HG03442 (cell line): ENCODE measurements around the gene SNRNP70.
"Not testable (repeated sequence)": the region's sequence is repeated elsewhere in the genome, so short reads cannot be mapped to it uniquely, and the experiment has no call there.

Experiments
- ATAC-seq: cut with Tn5 transposase; IDR thresholded peaks from one replicate; pipeline ENCODE4 v1.9.1; 2021; ENCODE audit warnings: mild to moderate bottlenecking, moderate library complexity; ENCODE audit not compliant: unreplicated experiment

Gene SNRNP70

DNA sequence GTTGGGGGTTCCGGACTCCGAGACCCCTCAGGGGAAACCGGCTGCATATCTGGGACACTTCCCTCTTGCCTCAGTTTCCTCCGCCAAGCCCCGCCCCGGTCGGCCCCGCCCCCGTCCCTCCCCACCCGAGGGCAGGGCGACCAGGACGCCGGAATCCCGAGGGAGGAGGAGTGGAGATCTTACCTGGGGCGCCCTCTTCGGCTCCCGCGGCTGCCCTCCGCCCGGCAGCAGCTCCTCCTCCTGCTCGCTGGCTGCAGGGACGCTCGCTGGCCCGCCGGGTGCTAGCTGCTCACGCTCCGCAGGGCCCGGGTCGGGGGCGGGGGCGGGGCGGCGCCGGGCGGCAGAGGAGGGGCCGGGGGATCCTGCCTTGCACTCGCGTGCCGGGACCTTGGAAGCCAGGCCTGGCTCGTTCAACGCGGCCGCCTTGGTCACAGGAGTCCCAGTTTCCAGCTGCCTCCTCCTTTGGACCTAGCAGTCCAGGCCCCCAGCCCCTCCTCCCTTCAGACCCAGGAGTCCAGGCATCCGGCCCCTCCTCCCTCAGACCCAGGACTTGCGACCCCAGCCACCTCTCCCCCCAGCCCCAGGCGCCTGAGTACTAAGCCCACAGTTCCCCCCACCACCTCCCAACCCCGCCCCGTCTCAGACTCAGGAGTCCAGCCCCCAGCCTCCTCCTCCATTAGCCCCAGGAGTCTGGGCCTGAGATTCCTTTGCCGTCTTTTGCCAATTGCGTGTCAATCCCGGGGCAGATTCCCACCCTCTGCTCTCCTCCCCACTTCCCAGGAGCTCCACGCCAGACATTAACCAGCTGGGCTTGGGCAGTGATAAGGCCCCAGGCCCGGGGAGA, 20.3 kb upstream of the SNRNP70 start, which contains the start of gene NTF4:
Gene NTF4 (minus strand): TSS at position 51 of the 844 bp plus-strand sequence. CDS start 2,821 bp downstream, outside the sequence.
- no peak for ATAC-seq

DNA sequence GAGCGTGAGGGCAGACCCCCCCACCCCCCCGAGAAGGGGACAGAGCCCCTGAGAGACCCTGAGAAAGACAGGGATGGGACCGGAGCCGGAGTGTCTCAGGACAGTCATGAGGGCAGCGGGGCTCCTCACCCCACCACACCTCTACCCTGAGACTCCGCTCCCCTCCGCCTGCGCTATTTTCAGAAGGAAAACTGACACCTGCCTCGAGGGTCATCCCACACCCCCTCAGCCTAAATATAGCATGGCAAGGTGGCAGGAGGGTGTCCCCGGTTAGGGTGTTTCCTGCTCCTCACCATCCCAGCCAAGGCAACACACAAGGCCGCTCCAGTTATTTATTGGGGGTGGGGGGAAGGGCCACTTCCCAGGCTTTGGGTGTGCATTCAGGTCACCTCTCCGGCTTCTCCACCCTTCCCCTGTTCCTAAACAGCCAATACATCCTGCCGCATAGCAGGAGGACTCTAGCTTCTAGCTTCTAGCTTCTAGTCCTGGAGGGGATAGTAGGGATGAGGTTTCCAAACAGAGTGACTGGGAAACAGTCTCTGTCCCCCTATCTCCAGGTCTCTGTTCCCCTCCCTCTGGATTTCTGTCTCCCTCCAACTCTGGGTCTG, 19.2 kb upstream of the SNRNP70 start:
- no peak for ATAC-seq

DNA sequence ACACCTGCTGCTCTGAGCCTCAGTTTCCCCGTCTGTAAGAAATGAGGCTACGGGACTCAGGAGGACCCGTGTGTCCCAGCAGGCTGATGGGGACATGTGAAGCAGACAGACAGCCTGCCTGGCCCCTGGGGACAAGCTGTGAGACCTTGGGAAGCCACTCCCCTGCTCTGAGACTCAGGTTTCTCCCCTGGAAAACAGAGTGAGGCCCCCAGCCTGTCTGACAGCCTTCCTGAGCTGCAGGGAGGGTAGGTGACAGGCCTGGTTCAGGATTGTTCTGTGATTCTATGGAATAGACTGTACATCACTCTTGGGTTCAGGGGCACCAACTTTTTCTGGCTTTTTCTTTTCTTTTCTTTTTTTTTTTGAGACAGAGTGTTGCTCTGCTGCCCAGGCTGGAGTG, 17.7 kb upstream of the SNRNP70 start:
- no peak for ATAC-seq

DNA sequence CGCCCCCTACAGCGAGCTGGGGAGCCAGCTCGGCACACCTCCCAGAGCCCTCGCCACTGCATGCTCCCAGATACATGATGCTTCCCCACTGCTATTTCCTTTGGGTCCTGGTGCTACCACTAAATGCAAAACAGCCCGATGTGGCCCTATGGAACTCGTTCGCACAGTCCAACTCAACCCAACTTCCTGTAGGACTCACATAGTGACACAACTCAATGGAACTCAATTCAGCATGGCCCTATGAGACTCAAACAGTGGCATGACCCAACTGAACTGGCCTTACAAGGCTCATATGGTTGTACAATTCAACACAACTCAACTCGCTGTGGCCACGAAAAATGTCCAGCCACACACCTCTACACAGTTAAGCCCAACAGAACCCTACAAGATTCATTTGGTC, 16.2 kb upstream of the SNRNP70 start:
- no peak for ATAC-seq

DNA sequence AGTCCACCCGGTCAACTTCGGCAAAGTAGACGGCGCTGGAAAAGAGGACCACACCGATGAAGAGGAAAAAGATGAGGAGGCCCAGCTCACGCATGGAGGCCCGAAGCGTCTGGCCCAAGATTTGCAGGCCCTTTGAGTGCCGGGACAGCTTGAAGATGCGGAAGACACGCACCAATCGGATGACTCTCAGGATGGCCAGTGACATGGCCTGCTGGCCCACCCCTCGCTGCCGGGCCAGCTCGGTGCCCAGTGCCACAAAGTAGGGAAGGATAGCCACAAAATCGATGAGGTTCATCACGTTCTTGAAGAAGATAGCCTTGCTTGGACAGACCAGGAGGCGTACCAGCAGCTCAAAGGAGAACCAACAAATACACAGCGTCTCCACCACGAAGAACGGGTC, 14.8 kb upstream of the SNRNP70 start:
- no peak for ATAC-seq

DNA sequence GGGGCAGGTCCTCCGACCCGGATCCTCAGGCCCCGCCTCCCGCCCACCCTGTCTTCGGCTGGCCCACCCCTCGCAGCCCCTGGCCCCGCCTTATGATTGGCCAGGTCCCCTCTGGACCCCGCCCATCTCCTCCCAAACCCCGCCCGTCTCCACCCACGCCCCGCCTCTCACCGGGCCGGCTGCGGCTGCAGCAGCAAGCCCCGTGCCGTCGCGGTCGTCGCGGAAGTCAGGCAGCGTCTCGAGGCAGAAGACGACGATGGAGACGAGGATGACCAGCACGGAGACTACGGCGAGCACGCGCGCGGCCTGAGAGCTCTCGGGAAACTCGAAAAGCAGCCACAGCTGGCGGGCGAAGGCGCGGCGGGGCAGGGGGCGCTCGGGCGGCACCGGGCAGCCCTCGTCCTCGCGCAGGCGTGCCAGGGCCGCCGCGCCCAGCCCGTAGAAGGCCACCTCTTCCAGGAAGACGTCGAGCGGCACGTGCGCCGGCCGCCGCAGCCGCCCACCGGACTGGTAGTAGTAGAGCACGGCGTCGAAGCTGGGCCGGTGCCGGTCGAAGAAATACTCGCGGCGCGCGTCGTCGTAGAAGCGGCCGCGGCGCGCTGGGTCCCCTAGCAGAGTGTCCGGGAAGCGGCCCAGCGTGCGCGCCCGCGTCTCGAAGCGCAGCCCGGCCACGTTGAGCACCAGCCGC, 13.2 kb upstream of the SNRNP70 start:
- no peak for ATAC-seq

DNA sequence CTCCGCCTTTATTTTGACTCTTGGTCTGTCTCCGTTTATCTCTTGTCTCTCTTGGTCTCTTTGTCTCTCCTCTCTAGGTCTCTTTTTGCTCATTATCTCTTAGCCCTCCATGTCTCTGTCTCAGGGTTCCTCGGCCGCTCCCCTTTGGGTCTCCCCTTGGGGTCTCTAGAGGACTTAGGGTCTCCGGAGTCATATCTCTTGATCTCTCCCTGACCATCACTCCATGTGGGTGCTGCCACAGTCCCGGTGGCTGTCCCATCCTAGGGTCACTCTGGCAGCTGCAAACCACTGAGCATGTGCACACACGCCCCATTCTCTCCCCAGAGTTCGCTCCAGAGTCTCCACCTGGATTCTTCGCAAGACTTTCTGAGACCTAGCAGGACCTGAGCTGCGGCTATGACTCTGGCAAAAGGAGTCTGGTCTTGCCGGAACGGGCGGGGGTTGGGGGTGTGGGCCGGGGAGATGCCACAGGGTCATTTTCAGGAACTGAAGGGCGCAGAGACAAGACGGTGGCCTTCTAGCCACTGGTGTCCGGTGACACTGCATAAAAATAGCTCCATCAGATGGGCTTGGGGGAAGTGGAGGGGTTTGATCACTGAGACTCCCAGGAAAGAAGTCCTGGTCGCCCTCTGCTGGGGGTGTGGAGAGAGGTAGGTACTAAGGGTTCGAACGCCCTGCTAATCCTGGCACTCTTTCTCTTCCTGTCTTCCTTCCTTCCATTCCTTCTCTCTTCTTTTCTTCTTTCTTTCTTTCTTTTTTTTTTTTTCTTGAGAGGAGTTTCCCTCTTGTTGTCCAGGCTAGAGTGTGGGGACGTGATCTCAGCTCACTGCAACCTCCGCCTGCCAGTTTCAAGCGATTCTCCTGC, 11.5 kb upstream of the SNRNP70 start:
- no peak for ATAC-seq

DNA sequence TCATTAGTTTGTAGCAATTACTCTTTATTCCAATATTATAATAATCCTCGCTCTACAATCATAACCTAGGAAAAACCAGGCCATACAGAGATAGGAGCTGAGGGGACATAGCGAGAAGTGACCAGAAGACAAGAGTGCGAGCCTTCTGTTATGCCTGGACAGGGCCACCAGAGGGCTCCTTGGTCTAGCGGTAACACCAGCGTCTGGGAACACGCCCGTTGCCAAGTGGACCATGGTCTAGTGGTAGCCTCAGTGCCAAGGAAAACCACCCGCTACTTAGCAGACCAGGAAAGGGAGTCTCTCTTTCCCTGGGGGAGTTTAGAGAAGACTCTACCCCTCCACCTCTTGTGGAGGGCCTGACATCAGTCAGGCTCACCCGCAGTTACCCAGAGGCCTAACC, 10.4 kb upstream of the SNRNP70 start:
- ATAC-seq, result not testable (repeated sequence)

DNA sequence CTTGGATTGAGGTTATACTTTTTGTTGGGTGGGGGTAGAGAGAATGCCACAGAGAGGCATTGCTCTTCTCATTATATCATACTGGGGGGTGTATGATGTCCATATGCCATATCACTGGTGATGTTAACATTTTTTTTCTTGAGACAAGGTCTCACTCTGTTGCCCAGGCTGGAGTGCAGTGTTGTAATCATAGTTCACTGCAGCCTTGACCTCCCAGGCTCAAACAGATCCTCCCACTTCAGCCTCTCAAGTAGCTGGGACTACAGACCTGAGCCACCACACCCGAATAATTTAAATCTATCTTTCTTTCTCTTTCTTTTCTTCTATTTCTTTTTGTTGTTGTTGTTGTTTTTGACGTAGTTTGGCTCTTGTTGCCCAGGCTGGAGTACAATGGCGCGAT, 4.9 kb upstream of the SNRNP70 start:
- no peak for ATAC-seq

DNA sequence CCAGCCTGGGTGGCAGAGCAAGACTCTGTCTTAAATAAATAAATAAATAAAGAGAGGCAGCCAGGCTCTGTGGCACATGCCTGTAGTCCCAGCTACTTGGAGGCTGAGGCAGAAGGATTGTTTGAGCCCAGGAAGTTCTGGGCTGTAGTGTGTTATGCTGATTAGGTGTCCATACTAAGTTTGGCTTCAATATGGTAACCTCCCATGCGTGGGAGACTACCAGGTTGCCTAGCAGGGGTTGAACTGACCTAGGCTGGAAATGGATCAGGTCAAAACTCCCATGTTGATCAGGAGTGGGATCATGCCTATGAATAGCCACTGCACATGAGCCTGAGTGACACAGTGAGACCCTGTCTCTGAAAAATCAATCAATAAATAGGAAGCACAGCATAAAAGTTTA, 4.0 kb upstream of the SNRNP70 start:
- no peak for ATAC-seq

DNA sequence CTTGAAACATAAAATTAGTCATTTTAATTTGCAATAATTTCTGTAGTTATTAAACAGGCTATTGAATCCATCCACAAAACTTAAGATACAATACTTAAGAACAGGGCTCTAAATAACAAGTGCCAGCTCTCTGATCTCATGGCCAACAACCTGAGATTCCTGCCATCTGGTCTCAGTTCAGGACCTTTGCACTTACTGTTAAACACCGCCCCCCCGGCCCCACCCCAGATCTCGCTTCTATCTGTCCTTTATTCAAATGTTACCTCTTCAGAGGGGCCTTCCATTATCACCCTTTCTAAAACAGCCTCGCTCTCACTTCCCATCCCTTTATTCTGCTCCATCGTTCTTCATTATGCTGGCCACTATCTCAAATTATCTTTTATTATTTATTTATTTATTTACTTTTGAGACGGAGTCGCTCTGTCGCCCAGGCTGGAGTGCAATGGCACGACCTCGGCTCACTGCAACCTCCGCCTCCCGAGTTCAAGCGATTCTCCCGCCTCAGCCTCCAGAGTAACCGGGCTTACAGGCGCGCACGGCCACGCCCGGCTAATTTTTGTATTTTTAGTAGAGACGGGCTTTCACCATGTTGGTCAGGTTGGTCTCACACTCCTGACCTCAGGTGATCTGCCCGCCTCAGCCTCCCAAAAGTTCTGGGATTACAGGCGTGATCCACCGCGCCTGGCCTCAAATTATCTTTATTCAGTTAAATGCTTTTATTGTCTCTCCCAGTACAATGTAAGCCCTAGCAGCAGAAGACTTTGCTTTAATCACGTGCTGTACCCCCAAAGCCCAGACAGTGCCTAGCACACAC, 838 bp upstream of the SNRNP70 start:
- ATAC-seq, result no peak

DNA sequence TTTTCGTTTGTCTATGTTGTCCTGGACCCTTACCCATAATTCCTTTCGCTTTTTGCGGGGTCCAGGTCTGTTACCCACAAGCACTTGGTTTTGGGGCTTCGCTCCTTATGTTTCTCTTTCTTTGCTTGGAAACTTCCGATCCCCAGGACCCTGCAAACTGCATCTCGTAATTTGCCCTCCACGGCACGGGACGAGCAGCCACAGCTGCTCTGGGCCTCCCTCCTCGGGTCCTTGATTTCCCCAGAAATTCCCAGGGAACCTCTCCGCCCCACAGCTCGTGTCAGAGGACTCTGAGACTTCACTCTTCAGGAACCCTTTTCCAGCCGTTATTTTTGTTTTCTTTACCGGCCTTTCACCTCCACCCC, 599 bp downstream of the SNRNP70 start:
- no peak for ATAC-seq

DNA sequence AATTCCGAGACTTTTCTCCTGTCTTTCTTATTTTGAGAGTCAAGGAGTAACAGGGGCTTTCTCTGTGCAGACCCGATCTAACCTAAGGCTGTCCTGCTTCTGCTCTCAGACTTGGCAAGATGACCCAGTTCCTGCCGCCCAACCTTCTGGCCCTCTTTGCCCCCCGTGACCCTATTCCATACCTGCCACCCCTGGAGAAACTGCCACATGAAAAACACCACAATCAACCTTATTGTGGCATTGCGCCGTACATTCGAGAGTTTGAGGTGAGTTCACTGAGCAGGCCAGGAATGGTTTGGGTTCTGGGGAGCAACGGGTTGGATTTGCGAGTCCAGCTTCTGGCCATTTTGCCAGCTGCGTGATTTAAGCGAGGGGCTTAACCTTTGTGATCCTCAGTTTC, 1.0 kb downstream of the SNRNP70 start:
- no peak for ATAC-seq

DNA sequence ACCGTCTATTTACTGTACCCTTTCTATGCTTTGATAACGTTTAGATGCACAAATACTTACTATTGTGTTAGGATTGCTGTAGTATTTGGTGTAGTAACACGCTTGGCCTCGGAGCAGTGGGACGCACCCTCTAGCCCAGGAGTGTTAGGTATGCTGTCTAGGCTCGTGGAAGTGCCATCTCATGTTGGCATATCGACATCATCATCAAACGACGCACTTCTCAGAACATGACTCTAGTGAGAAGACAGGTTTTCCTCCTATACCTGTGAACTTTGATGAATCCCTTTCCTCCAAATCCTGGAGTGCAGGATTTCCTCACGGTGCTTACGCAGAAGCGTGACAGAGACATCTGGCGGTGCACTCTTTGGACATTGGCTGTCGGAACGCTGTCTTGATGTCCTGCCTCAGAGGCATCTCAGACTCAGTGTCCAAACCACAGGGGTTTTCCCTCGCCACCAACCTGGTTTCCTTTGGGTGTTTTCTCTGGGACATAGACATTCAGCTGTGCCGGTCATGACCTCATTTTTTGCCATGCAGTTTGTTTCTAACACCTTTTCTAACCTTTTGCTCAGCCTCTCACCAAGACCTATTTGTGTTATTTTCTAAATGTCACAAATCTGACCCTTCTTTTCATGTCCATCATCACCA, 6.3 kb downstream of the SNRNP70 start:
- ATAC-seq, result no peak

DNA sequence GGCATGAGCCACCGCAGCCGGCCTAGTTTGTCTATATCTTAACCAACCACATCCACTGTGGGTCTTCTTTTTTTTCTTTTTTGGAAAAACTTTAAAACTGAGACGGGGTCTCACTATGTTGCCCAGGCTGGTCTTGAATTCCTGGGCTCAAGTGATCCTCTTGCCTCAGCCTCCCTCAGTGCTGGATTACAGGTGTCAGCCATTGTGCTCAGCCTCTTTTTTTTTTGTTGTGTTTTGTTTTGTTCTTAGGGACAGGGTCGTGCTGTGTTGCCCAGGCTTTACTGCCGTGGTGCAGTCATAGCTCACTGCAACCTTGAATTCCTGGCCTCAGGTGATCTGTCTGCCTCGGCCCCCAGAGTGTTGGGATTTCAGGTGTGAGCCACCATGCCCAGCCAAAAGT, 7.4 kb downstream of the SNRNP70 start:
- ATAC-seq, result no peak

DNA sequence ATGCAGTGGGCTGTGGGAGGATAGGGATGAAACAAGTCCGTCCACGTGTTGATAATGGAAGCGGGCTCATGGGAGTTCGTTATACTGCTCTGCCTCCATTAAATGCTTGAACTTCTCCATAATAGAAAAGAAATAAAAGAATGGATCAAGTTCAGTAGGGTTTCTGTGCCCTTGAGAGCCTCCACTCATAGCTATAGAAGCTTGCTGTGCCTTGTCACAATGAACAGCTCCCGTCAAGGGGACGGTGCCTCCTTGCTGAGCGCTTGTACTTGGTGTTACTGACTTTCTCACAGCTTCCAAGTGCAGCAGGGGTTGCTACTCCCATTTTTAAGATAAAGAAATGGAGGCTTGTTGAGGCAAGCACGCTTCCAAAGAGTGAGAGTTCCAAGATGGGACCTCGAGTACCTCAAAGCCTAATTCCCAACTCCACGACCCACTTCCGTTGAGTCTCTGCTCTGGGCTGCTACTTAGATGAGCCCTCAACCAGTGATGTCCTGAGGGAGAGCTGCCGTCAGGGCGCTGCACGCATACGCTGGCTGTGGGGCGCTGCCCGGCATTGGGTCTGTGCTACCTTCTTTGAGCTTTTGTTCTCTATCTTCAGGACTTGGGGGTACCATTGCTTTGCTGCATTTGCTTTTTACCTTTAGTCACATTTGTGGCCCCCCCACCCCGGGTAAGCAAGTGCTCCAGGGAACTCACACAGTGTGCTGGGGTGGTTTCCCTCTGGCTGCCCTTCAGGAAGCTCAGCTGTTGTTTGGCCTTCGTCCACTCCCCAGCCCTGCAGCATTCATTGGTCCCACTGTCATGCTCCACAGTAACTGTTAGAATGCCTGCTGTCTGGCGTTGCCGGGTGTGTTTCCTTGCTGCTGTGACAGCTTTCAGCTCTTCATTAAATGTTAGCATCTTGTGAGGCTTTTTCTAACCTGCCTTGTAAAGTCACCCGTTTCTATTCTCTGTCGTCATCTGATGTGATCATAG, 9.5 kb downstream of the SNRNP70 start:
- no peak for ATAC-seq

DNA sequence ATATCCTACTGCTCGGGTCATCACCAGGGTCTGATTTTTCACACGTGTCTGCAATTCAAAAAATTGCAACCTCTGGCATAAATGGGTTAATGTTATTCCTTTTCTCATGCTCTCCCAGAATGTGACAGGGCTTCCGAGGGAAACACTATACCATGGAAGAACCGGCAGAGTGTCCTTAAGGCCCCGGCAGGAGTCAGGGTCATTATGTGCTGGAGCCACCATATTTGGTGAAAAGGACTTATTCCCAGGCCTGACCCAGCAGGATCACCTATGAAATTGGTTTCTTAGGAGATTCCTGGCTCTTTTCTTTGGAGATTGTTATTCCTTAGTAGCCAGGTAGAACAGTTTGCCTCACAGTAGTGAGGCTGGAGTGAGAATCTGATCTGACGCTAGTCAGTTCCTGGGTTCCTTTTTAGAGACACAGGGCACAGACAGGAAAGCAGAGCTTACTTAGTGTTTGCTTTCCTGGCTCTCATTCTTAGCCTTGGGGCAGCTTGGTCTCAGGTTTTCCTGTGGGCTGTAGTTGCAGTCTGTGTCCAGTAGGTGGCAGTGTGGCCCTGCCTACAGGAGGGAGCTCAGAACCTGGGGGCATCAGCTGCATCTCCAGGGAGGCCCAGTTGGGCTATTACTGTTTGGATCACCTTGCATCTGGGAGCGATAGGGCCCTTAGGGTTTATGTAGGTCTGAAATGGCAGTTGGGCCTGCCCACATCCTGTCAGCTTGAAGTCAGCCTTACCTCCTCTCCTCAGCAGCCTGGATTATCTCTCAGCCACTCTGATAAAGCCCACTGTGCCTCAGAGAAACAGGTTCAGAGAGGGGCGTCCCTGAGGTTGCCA, 12.4 kb downstream of the SNRNP70 start:
- no peak for ATAC-seq

DNA sequence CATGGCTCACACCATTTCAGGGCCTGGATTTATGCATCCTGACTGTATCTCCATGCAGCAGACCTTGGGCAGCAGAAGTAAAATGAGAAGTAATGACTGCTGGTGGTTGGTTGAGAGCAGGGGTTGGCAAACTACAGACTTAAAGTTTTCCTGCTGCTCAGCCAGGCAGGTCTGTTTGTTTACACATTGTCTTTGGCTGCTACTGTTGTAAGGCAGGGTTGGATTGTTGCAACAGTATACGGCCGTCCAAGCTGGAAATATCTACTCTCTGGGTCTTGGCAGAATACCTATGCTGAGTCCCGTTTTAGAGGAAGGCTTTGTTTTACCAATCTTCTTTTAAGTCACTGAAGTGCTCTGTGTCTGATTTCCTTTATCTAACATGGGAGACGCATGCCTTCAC, 13.5 kb downstream of the SNRNP70 start:
- no peak for ATAC-seq
